Regular cardiac myocyte (primary cell): ENCODE measurements around the gene RHOD. TPM values are rescaled to one million over a fixed set of nuclear protein-coding genes. Genes with fewer than 3 reads are reported as not detected.

ENCODE experiments used
- total RNA-seq: library from RNA; depleted of rRNA; stranded (reverse); fragments of >200 nt; gene quantifications from 2 replicates; pipeline ENCODE4 v1.2.3, GENCODE V29; 2014

The RHOD gene, protein sequence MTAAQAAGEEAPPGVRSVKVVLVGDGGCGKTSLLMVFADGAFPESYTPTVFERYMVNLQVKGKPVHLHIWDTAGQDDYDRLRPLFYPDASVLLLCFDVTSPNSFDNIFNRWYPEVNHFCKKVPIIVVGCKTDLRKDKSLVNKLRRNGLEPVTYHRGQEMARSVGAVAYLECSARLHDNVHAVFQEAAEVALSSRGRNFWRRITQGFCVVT
- total RNA-seq = 6.2 and 6.5 TPM in 2 replicates

DNA sequence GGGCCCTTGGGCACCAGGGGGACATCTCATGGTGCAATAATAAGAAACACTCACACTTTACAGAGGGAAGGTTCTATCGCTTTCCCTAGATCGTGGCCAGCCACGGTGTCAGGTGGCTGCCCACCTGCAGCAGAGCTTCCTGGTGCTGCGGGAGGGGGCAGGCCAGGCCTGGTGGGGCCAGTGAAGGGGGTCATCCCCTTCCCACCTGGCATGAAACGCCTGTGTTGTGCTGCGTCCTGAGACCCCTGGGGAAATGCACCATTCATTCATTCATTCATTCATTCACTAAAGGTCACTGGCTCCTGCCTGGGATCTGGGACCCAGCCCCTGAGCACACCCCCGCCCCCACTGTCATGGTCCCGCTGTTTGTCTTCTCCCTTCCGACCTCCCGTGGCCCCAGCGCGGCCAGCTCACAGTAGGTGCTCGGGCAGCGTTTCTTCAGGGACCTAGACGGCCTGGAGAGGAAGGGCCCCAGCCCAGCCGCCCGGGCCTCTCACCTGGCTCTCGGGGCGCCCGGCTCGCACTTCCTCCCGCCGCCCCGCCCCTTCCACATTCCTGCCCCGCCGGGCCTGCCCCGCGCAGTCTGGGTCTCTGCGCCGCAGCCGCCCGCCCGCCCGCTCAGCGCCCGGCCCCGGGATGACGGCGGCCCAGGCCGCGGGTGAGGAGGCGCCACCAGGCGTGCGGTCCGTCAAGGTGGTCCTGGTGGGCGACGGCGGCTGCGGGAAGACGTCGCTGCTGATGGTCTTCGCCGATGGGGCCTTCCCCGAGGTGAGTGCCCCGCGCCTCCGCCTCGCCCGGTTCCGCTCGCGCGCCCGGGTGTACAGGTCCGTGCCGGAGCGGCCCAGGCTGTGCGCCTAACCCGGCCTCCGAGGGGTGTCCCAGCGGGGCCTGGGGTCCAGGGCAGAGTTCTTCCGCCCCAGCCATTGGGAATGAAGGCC is at the start of gene RHOD:
TSS of gene RHOD (plus strand) at position 581 of the 938 bp plus-strand sequence. CDS start at position 637, 56 bp downstream.

DNA sequence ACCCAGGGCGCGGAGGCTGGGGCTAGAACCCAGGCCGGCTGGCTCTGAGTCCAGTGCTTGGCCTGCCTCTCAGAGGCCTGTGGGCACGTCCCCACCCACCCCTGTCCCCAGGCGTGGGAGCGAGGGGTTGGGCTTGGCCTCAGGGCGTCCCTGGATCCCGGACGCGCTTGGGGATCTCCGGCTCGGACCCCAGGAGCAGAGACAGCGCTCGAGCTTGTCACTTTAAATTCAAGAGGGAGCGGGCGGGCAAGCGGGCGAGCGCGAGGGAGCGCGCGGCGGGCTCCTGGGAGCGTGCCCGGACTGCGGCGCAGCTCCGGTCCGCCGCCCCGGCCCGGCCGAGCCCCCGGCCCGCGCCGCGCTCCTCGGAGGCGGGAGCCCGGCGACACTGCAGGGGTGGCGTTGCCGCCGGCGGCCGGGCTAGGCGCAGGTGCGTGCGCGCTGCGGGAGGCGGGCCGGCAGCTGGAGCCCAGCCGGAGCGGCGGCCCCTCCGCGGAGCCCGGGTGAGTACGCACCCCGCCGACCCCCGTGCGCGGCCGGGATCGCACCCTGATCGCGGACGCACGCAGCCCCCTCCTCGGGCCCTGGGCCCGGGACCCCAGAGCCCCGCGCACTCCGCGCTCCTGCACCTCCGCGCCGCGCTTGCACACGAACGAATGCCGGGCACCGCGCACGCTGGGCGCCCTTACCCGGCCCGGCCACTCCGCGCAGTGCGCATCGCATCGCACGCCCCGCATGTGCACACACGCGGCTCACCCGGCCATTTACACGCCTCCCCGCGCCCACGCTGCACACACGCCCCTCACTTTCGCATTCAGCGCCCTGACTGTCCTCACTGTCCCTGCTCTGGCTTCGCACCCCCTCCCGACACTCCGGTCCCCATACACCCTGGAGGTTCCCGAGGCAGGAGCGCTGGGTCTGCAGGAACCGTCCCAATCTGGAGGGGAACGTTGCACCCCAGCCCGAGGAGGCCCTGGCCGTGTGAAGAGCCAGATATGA is 33.4 kb upstream of the RHOD start, which contains the start of gene SYT12:
TSS of gene SYT12 (plus strand) at position 174 of the 996 bp plus-strand sequence. CDS start 7,011 bp downstream, outside the sequence.

DNA sequence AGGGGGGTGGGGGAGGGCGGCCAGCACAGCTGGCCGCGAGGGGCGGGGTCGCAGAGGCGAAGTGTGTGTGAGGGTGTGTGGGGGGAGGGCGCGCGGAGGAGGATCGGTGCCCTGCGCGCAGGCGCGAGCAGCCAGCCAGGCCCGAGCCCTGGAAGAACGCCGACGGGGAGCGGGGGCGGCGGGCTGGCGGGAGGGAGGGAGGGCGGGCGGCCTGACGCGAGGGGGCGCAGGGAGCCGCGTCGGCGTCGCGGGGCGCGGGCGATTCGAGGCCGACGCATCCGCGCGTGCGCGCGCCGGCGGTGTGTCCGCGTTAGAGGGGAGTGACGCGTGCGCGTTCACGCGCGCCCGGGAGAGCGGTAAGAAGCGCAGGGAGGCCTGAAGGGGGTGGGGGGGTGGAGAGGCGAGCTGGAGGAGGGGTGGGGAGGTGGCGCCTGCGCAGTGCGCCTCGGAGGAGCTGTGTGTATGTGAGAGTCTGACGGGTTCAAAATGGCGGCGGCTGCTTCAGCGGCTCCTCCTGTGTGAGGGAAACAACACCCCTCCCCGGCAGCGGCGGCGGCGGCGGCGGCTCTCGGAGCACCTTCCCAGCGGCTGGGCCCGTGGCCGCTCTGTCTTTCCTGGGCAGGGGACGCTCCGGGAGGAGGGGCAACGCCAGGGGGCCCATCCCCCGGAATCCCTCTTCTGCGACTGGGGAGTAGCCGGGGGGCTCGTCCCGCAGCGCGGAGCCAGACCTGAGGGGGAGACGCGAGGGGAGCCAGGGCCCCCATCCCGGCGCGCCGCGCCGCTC is 62.3 kb downstream of the RHOD start, which contains the start of gene KDM2A:
TSS of gene KDM2A (plus strand) at position 463 of the 784 bp plus-strand sequence. CDS start 2,054 bp downstream, outside the sequence.

Other genes starting within 250 kb of the RHOD start
- 12.4 and 16.9 TPM in 2 replicates for gene RCE1, start 213.4 kb upstream of the RHOD start, total RNA-seq
- gene LRFN4, start 199.8 kb upstream of the RHOD start, total RNA-seq = 11.6 and 19.2 TPM in 2 replicates
- gene PC, start 98.5 kb upstream of the RHOD start, total RNA-seq = 17.8 and 19.7 TPM in 2 replicates
- gene C11orf86, start 81.5 kb upstream of the RHOD start, total RNA-seq = not detected in 2 replicates
- 0.19 and 2.0 TPM in 2 replicates for gene SYT12, start 33.7 kb upstream of the RHOD start, total RNA-seq
- gene KDM2A, start 62.4 kb downstream of the RHOD start, total RNA-seq = 38.9 and 40.3 TPM in 2 replicates
- 24.0 and 41.6 TPM in 2 replicates for gene GRK2, start 209.6 kb downstream of the RHOD start, total RNA-seq
- 33.3 and 33.7 TPM in 2 replicates for gene ANKRD13D, start 232.5 kb downstream of the RHOD start, total RNA-seq
- gene SSH3, start 246.7 kb downstream of the RHOD start, total RNA-seq = 5.6 and 14.9 TPM in 2 replicates